GM12892 (cell line): ENCODE results near the gene C16orf89.

Experiments
- POLR2A ChIP-seq: IDR thresholded peaks from 2 replicates; pipeline ENCODE4 v1.6.1; 2011; ENCODE audit warnings: low read depth, low read length, control low read depth
- POLR2AphosphoS5 ChIP-seq: IDR thresholded peaks from 2 replicates; pipeline ENCODE4 v1.6.1; 2011; ENCODE audit warnings: low read depth, low read length, control low read depth

DNA sequence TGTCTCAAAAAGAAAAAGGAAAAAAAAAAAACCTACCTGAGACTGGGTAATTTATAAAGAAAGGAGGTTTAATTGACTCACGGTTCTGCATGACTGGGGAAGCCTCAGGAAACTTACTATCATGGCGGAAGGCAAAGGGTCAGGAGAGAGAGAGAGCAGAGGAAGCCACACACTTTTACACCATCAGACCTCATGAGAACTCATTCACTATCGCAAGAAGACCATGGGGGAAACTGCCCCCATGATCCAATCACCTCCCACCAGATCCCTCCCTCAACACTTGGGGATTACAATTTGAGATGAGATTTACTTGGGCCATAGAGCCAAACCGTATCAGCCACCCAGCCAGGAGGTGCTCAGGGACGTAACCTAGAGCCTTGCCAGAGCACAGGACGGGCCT, 52.9 kb downstream of the C16orf89 start:
- TF ChIP-seq POLR2A, result no peak
- TF ChIP-seq POLR2AphosphoS5, result no peak
